Activated T-helper 2 cell treated with anti-CD3 and anti-CD28 coated beads, Interferon-gamma antibody, Interleukin-2, Interleukin-4, amounts not matched to agents 10 μg/mL and 5 μg/mL and 100 μg/mL, durations not matched to agents 14 hours and 24 hours and 36 hours (primary cell): ENCODE results near the gene GRK5. TPM values are rescaled to one million over a fixed set of nuclear protein-coding genes. Genes with fewer than 3 reads are reported as not detected.
"Not testable (repeated sequence)": the region's sequence is repeated elsewhere in the genome, so short reads cannot be mapped to it uniquely, and the experiment has no call there.

Experiments
- DNase-seq: peaks from one replicate; pipeline ENCODE4 v3.0.0; 2021; ENCODE audit warnings: low spot score
- H3K27ac Mint-ChIP-seq: one replicate; pipeline ENCODE4 v1.8.0; 2021; ENCODE audit warnings: mixed read lengths
- H3K27me3 Mint-ChIP-seq: one replicate; pipeline ENCODE4 v1.8.0; 2021; ENCODE audit warnings: low read depth, mixed read lengths
- H3K36me3 Mint-ChIP-seq: one replicate; pipeline ENCODE4 v1.8.0; 2021; ENCODE audit warnings: low read depth, mixed read lengths
- H3K4me1 Mint-ChIP-seq: one replicate; pipeline ENCODE4 v1.8.0; 2021; ENCODE audit warnings: low read depth, mixed read lengths
- H3K4me3 Mint-ChIP-seq: one replicate; pipeline ENCODE4 v1.8.0; 2021; ENCODE audit warnings: low read depth, mild to moderate bottlenecking, moderate library complexity, mixed read lengths
- H3K9me3 Mint-ChIP-seq: one replicate; pipeline ENCODE4 v1.8.0; 2021; ENCODE audit warnings: mixed read lengths
- intact Hi-C: fragments of 100-400 bp; cut with micrococcal nuclease; formaldehyde crosslinking; loops from one replicate; pipeline ENCODE4 v1.15.1; 2023
- total RNA-seq: library from RNA; stranded (reverse); gene quantifications from 2 replicates; pipeline ENCODE4 v1.2.3, GENCODE V29; 2022

The GRK5 gene
- total RNA-seq, 1 donor from 2014 or later, result 24.4 TPM

DNA sequence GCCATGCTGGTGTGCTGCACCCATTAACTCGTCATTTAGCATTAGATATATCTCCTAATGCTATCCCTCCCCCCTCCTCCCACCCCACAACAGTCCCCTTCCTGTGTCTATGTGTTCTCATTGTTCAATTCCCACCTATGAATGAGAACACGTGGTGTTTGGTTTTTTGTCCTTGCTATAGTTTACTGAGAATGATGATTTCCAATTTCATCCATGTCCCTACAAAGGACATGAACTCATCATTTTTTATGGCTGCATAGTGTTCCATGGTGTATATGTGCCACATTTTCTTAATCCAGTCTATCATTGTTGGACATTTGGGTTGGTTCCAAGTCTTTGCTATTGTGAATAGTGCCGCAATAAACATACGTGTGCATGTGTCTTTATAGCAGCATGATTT, 68.8 kb downstream of the GRK5 start:
- H3K4me3 Mint-ChIP-seq, H3K27me3 Mint-ChIP-seq, H3K36me3 Mint-ChIP-seq, intact Hi-C loops, DNase-seq, H3K27ac Mint-ChIP-seq, H3K9me3 Mint-ChIP-seq: not testable (repeated sequence)
- H3K4me1 Mint-ChIP-seq, result peaks cover 27% of the 10 kb centered on the region

DNA sequence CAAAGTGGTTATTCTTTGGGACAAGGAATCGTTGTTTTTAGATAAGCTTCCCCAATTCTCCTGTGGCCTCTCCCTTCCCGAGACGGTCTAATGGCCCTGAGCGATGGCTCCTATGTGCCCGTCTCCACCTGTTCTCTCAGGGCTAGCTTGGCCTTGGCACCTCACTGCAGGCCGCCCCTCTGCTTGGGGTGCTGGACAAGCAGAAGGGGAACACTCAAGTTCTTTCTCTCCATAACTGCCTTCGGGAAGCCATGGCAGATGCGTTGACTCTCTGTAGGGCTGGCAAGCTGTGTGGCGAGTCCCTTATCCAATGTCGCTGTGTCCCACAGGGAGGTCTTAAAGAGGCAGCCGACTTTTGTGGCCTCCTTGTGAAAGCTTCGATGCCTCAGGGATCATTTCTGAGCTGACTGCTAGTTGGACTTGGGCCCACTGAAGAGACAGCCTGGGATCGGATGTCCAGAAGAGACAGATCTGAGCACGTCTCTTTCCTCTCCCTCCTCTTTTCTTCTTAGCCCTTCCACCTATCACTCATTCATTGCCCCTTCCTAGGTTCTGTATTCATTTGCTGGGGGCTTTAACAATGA, 70.8 kb downstream of the GRK5 start:
- Mint-ChIP-seq H3K27ac (no peak overlapping the region), H3K36me3 (peaks cover 4% of the 10 kb centered on the region), H3K27me3 (no peaks in the 10 kb centered on the region), H3K4me3 (no peak overlapping the region), H3K9me3 (no peaks in the 10 kb centered on the region), H3K4me1 (peaks cover 26% of the 10 kb centered on the region)
- intact Hi-C loops, result no loop called here
- no peak for DNase-seq

DNA sequence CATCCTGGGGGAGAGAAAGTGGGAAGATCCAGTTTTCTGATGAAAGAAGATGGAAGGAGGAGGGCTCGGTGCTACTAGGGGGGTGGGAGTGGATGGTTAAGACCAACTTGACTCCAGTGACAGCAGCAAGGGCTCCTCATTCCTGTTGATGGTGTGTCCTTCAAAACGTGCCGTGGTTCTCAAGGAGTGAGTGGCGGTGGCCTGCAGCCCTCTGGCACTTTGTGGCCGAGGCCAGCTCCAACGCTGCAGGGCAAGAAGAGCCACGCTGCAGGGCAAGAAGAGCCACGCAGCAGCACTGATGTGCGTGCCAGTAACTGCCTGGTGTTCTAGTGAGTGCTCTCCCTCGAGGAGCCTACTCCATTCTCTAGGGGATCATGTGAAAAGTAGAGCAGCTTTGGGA, 72.1 kb downstream of the GRK5 start:
- Mint-ChIP-seq H3K36me3 (peaks cover 4% of the 10 kb centered on the region), H3K27me3 (no peaks in the 10 kb centered on the region), H3K4me3 (no peak overlapping the region), H3K9me3 (no peaks in the 10 kb centered on the region), H3K27ac (no peak overlapping the region), H3K4me1 (peaks cover 36% of the 10 kb centered on the region)
- no peak for DNase-seq
- intact Hi-C loops, result no loop called here

DNA sequence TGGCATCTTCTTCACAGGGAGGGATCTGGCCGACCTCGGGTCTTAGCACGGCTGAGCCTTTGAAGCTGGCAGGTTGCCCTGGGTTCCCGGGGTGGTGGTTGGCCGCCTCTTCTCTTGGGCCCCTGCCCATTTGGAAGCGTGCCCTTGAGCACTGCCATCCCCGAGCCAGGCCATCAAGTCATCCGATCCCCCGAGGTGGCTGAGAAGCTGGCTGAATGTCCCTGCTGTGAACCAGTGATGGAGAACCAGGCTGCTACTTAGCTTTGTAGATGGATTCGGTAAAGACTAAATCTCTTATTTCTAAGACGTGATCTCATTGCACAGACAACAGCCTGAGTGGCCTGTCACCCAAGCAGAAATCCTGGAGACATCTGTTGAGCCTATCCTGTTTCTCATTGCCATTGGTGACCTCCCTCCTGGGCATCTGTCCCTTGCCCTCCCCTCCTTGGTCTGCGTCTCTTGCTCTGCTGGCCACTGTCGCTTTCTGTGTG, 74.3 kb downstream of the GRK5 start:
- no peak overlapping the region for H3K27ac Mint-ChIP-seq
- no peaks in the 10 kb centered on the region for H3K9me3 Mint-ChIP-seq
- peaks cover 53% of the 10 kb centered on the region for H3K4me1 Mint-ChIP-seq
- peaks cover 4% of the 10 kb centered on the region for H3K36me3 Mint-ChIP-seq
- no peak overlapping the region for H3K4me3 Mint-ChIP-seq
- H3K27me3 Mint-ChIP-seq, result no peaks in the 10 kb centered on the region
- intact Hi-C loops, result no loop called here
- DNase-seq, result no peak

DNA sequence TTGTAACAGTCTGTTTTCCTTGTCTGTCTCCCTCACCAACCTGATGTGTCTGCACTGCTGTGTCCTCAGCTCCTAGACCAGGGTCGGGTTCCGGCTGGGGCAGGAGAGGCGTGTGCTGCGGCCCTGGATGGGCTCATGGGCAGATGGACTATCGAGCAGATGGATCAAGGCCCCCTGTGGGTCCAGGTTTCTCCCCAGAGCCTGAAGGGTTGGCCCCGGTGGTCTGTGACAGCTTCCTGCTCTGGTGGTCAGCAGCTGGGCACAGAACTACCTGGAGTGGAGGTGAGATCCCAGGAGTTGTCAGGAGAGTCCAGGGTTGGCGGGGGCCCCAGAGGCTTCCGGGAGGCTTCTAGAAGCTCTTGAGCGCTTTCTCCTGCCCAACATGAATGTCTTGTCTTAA, 75.1 kb downstream of the GRK5 start:
- peaks cover 4% of the 10 kb centered on the region for H3K36me3 Mint-ChIP-seq
- no peak overlapping the region for H3K4me3 Mint-ChIP-seq
- no peak for DNase-seq
- intact Hi-C loops, result no loop called here
- no peaks in the 10 kb centered on the region for H3K27me3 Mint-ChIP-seq
- H3K9me3 Mint-ChIP-seq, result no peaks in the 10 kb centered on the region
- peak overlapping the region; percentile 29 for H3K27ac Mint-ChIP-seq
- peaks cover 56% of the 10 kb centered on the region for H3K4me1 Mint-ChIP-seq

DNA sequence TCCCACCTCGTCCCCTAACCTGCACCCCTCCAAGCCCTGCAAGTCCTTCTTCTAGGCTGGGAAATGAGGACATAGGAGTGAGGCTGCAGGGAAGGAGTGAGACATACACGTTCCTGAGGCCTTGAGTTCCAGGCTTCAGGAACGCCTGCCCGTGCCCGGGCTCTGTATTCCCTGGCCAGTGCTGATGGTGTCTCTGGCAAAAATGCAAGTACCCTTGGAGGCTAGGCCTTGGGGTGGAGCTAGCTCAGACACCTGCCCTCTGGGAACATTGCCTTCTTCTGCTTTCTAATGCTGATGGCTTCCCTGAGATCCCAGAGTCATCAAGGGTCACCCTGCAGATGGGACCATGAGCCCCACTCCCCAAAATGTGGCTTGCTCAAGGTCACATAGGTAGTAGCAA, 76.0 kb downstream of the GRK5 start:
- DNase-seq, result no peak
- H3K27me3 Mint-ChIP-seq, result no peaks in the 10 kb centered on the region
- intact Hi-C loops, result no loop called here
- H3K36me3 Mint-ChIP-seq, result peaks cover 4% of the 10 kb centered on the region
- peaks cover 62% of the 10 kb centered on the region for H3K4me1 Mint-ChIP-seq
- H3K4me3 Mint-ChIP-seq, result no peak overlapping the region
- peak overlapping the region; percentile 76 for H3K27ac Mint-ChIP-seq
- H3K9me3 Mint-ChIP-seq, result no peaks in the 10 kb centered on the region

DNA sequence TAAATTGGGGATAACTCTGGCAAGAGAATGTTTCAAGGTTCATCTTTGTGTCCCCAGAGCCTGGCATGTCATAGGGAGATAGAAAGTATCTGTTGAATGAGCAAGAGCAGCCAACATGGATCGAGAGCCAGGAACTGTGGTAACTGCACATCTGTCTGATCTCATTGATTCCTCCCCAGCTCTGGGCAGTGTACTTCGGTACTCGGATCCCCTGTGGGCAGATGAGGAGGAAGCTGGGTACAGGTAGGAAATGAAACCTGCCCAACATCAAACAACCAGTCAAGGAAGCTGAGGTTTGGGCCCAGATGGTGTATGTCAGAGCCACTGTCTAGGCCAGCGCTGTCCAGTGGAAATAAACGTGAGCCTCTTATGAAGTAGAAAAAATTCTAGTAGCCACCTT, 76.4 kb downstream of the GRK5 start:
- H3K4me1 Mint-ChIP-seq, result peaks cover 65% of the 10 kb centered on the region
- intact Hi-C loops, result loop anchor here (2.0 kb wide), 1 partner anchor 17 kb away; no protein-coding TSS in a partner anchor
- no peak for DNase-seq
- no peaks in the 10 kb centered on the region for H3K27me3 Mint-ChIP-seq
- peaks cover 4% of the 10 kb centered on the region for H3K36me3 Mint-ChIP-seq
- H3K4me3 Mint-ChIP-seq, result no peak overlapping the region
- H3K27ac Mint-ChIP-seq, result peak overlapping the region; percentile 76
- no peaks in the 10 kb centered on the region for H3K9me3 Mint-ChIP-seq

DNA sequence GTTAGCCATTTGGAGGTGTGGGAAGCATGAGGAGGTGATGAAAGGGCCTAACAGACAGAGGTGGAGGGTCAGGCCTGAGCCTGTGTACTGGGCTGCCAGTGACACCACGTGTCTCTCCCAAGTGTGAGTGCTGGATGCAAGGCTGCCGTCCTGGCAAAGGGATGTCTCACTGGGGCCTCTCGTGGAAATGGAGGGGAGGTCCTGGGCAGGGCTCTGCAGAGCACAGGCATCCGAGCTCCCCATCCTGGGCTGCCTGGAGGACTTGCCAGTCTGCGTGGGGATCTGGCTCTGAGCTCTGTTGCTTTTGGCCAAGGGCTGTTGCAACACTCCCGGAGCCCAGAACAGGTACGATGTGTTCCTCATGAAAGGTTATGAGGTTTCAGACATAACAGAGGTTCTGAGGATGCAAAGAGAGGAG, 77.3 kb downstream of the GRK5 start:
- H3K36me3 Mint-ChIP-seq, result peaks cover 4% of the 10 kb centered on the region
- intact Hi-C loops, result loop anchor here (2.0 kb wide), 1 partner anchor 16 kb away; no protein-coding TSS in a partner anchor
- DNase-seq, result no peak
- no peaks in the 10 kb centered on the region for H3K27me3 Mint-ChIP-seq
- peaks cover 70% of the 10 kb centered on the region for H3K4me1 Mint-ChIP-seq
- H3K27ac Mint-ChIP-seq, result peak overlapping the region; percentile 89
- H3K4me3 Mint-ChIP-seq, result peak overlapping the region; percentile 77
- no peaks in the 10 kb centered on the region for H3K9me3 Mint-ChIP-seq

DNA sequence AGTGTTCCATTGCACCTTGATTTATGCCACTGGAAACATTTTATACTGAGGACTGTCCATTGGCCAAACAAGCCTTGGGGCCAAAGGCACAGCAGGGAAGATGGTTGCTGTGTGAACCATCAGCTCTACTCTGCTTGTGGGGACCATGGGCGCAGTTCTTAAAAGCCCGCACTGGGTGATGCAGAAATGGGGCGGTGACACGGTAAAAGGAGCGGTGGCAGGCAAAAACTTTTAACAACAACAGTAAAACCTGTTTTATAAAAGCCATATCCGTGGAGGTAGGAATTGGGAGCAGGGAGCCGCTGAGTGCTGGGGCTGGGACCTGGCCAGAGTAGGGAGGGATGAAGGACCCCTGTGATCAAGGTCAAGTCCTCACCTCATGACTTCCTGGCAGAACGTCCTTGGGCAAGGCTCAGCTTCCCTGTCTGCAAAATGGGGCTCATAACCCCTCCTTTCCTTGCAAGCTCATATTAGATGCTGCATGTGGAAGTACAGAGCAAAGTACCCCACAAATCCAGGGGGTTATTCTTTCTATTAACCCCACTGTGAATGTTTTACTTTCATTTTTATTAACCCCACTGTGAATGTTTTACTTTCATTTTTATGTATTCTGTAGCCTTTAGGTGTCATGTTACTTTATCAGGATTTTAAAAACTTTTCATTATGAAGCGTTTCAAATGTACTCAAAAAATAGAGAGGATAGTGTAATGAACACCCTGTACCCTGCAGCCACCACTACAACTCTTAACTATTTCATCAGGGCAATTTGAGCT, 78.3 kb downstream of the GRK5 start:
- no peaks in the 10 kb centered on the region for H3K27me3 Mint-ChIP-seq
- no peak for DNase-seq
- no peaks in the 10 kb centered on the region for H3K9me3 Mint-ChIP-seq
- intact Hi-C loops, result loop anchor here (1.0 to 2.0 kb wide), 2 partner anchors 15 to 16 kb away; no protein-coding TSS in a partner anchor
- peaks cover 71% of the 10 kb centered on the region for H3K4me1 Mint-ChIP-seq
- peaks cover 4% of the 10 kb centered on the region for H3K36me3 Mint-ChIP-seq
- peak overlapping the region; percentile 77 for H3K4me3 Mint-ChIP-seq
- H3K27ac Mint-ChIP-seq, result peak overlapping the region; percentile 89

DNA sequence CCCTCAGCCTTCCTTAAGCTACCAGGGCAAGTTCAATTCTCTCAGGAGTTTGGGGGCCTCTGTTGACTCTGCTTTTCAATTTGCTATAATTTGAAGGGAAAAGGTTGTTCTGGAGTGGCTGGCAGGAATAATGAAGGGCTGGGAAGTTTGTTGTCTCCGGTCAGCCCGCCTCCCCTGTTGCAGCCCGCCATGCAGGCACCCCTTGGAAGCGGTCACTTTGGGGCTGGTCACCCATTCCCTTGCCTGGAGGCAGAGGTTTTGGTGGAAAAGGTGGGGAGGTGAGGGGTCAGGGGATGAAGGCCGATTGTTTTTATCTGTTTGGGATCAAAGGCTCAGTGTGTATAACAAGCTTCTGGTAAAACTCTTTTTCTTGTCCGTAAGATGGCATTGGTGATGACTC, 79.1 kb downstream of the GRK5 start:
- Mint-ChIP-seq H3K4me3 (peak overlapping the region; percentile 77), H3K27ac (peak overlapping the region; percentile 89), H3K36me3 (no peaks in the 10 kb centered on the region), H3K27me3 (no peaks in the 10 kb centered on the region), H3K9me3 (no peaks in the 10 kb centered on the region), H3K4me1 (peaks cover 72% of the 10 kb centered on the region)
- intact Hi-C loops, result loop anchor here (1.0 kb wide), 1 partner anchor 17 kb away; no protein-coding TSS in a partner anchor
- DNase-seq, result no peak

DNA sequence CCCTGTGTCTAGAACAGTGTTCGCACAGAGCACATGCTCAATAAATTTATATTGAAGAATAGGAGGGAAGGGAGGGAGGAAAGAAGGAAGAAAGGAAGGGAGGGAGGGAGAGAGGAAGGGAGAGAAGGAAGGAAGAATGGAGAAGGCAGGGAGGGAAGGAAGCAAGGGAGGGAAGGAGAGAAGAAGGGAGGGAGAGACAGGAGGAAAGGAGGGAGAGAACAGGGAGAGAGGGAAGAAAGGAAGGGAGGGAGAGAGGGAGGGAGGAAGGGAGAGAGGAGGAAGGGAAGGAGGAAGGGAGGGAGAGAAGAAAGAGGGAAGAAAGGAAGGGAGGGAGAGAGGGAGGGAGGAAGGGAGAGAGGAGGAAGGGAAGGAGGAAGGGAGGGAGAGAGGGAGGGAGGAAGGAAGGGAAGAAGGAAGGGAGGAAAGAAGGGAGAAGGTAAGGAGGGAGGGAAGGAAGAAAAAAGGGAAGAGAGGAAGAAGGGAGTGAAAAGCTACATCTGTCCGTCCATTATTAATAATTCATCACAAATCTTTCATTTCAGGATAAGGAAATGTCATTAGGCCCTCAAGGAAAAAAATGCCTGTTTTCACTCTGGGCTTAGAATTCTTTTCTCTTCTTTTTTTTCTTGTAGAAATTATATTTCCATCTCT, 79.7 kb downstream of the GRK5 start:
- Mint-ChIP-seq H3K9me3 (no peaks in the 10 kb centered on the region), H3K4me1 (peaks cover 74% of the 10 kb centered on the region), H3K4me3 (no peak overlapping the region), H3K27me3 (no peaks in the 10 kb centered on the region), H3K36me3 (no peaks in the 10 kb centered on the region), H3K27ac (peak overlapping the region; percentile 89)
- intact Hi-C loops, result loop anchor here (1.0 kb wide), 1 partner anchor 18 kb away; no protein-coding TSS in a partner anchor
- no peak for DNase-seq

DNA sequence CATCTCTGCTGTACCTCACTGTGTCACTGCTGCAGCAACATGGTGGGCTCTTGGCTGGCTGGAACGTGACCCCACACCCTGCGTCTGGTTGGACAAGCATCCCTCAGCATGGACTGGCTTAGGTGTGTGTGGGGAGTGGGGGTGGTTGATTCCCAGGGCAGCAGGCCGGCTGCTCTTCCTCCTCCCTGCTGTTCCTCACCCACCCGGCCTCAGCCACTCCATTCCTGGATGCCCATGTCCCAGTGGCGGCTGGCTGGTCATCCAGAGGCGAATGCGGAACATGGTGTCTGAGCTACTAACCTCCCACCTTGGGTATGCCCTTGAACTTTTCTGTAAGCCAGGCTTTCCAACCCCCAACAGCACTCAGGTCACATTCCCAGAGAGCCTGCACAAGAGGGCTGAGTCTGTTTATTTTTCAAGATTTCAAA, 81.2 kb downstream of the GRK5 start:
- H3K27ac Mint-ChIP-seq, result peak overlapping the region; percentile 58
- intact Hi-C loops, result no loop called here

More for the DNA sequence above, 81.2 kb downstream of the GRK5 start:
- no peaks in the 10 kb centered on the region for H3K9me3 Mint-ChIP-seq
- H3K4me1 Mint-ChIP-seq, result peaks cover 78% of the 10 kb centered on the region
- H3K36me3 Mint-ChIP-seq, result peaks cover 3% of the 10 kb centered on the region
- no peak for DNase-seq
- no peaks in the 10 kb centered on the region for H3K27me3 Mint-ChIP-seq
- H3K4me3 Mint-ChIP-seq, result no peak overlapping the region
